ENCODE measurements around the gene STK35.

The STK35 gene

GRCh38 chr20:2065099-2065498 lies 36.5 kb upstream of the STK35 start:
- TF ChIP-seq CTCF (IDR thresholded peaks at IDR 0.05; ENCODE audit: control extremely low read depth, extremely low read depth, low read depth, missing control alignments): no peak
- ChIA-PET POLR2A (no interaction called here), CTCF (no interaction called here)
- no peak for DNase-seq (ENCODE audit: extremely low spot score)

- no peak for DNase-seq (ENCODE audit: extremely low spot score)
- TF ChIP-seq CTCF (IDR thresholded peaks at IDR 0.05; ENCODE audit: control extremely low read depth, extremely low read depth, low read depth, missing control alignments): no peak
- POLR2A ChIA-PET: no interaction called here
- CTCF ChIA-PET: no interaction called here
Observed at GRCh38 chr20:2066461-2067122, 35.0 kb upstream of the STK35 start.

GRCh38 chr20:2080532-2081224 lies 20.9 kb upstream of the STK35 start:
- CTCF ChIA-PET: interaction anchor here (1.0 kb wide), 1 partner anchor 14 kb away, joined by 3 read pairs; no protein-coding TSS in a partner anchor
- TF ChIP-seq CTCF (IDR thresholded peaks at IDR 0.05; ENCODE audit: control extremely low read depth, extremely low read depth, low read depth, missing control alignments): no peak
- no peak for DNase-seq (ENCODE audit: extremely low spot score)
- POLR2A ChIA-PET: no interaction called here

- ChIA-PET CTCF (no interaction called here), POLR2A (no interaction called here)
- TF ChIP-seq CTCF (IDR thresholded peaks at IDR 0.05; ENCODE audit: control extremely low read depth, extremely low read depth, low read depth, missing control alignments): no peak
- no peak for DNase-seq (ENCODE audit: extremely low spot score)
Observed at GRCh38 chr20:2084703-2085102, 16.9 kb upstream of the STK35 start.

- ChIA-PET CTCF (no interaction called here), POLR2A (no interaction called here)
- no peak for TF ChIP-seq CTCF (IDR thresholded peaks at IDR 0.05; ENCODE audit: control extremely low read depth, extremely low read depth, low read depth, missing control alignments)
- DNase-seq (ENCODE audit: extremely low spot score): no peak
Observed at GRCh38 chr20:2086177-2086979, 15.2 kb upstream of the STK35 start.

GRCh38 chr20:2086980-2087377 lies 14.6 kb upstream of the STK35 start:
- DNase-seq (ENCODE audit: extremely low spot score): no peak
- POLR2A ChIA-PET: no interaction called here

More at GRCh38 chr20:2086980-2087377, 14.6 kb upstream of the STK35 start:
- no peak for TF ChIP-seq CTCF (IDR thresholded peaks at IDR 0.05; ENCODE audit: control extremely low read depth, extremely low read depth, low read depth, missing control alignments)
- CTCF ChIA-PET: no interaction called here

All from GM10248 (cell line).